ENCODE measurements around the gene SGCD. TPM values are rescaled to one million over a fixed set of nuclear protein-coding genes. Genes with fewer than 3 reads are reported as not detected.
A peak's percentile ranks its signal among the peaks of the same experiment; 100 is the strongest.

Gene SGCD
- total and polyA plus RNA-seq, 10 donors, result 0.26 to 5.3 (median 1.3) TPM

DNA sequence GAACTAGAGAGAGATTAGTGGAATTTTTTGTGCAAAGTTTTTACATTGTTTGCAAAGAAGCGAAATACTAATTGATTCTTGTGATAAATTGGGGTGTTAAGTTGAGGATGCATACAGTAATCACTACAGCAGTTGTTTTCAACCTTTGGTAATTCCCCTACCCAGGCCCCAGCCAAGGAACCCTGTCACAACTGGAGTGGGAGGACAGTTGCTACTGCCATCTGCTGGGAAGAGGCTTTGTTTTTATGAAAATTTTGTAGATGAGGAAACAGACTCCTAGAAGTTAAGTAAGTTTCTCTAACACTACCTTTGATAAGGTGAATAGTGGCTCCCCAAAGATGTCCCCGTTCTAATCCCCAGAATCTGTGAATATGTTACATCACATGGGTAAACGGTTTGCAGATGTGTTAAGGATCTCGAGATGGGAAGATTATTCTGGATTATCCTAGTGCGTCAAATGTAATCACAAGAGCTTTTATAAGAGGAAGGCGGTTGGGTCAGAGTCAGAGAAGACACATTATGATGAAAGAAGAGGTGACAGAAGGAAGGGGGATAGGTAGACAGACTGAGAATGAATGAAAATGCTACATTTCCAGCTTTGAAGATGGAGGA lies 489.1 kb downstream of the SGCD start:
- no peaks in the 10 kb centered on the region for H3K36me3 ChIP-seq
- DNase-seq, result no peak
- intact Hi-C loops (cut with DNase I; ENCODE audit: low total_unique reads), result no loop called here
- no peaks in the 10 kb centered on the region for H3K4me1 ChIP-seq
- WGBS, 5 donors, result 72 to 77% (median 76%) methylated on average over 6 of the region's 6 CpGs
- no peak overlapping the region for H3K4me3 ChIP-seq
- H3K27ac ChIP-seq, result no peak overlapping the region
- H3K9me3 ChIP-seq, result no peaks in the 10 kb centered on the region
- TF ChIP-seq CTCF (IDR thresholded peaks at IDR 0.05 in 8 of 11, conservative IDR thresholded peaks at IDR 0.05 in 3 of 11), result peak in 3 of 11 experiments; percentile 12 to 29 (median 19)
- no peak for TF ChIP-seq POLR2A (IDR thresholded peaks at IDR 0.05)
- no peak for TF ChIP-seq POLR2AphosphoS5 (IDR thresholded peaks at IDR 0.05)
- no peaks in the 10 kb centered on the region for H3K27me3 ChIP-seq (replicated peaks in 1 of 7)

Small RNAs within 50 kb of the gene (small RNA-seq; reads per million reads assigned to genes)
- 0 reads per million in 4 donors for gene AC027308.1
- gene RNU6-556P, result 0 reads per million in 4 donors

Data from spleen (tissue), 11 donors.